Measurements from ENCODE around the gene SLC48A1.

DNA sequence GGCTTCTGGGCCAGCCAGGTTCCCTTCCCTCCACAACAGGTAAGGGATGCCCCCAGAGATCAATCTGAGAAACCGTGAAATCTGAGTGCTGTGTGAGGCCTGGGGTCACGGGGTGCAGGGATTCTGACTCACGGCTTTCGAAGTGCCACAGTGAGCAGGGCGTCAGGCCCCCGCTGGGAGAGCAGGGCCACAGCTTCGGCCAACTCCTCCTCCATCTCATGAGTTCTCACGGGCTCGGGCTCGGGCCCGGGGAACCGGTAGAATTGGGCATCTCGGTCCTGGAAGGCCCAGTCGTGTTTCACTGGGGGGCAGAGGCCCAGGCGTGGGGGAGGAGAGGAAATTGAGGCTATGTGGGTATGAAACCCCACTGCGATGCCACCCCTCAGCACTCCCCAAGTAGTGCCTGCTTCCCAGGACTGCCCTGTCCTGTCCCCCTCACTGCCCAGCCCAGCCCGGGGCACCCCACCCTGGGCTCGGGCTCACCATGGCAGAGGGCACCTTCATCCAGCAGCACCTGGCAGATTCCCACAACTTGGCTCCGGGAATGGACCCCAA, 22.0 kb upstream of the SLC48A1 start:
- TF ChIP-seq, protein P1, sequence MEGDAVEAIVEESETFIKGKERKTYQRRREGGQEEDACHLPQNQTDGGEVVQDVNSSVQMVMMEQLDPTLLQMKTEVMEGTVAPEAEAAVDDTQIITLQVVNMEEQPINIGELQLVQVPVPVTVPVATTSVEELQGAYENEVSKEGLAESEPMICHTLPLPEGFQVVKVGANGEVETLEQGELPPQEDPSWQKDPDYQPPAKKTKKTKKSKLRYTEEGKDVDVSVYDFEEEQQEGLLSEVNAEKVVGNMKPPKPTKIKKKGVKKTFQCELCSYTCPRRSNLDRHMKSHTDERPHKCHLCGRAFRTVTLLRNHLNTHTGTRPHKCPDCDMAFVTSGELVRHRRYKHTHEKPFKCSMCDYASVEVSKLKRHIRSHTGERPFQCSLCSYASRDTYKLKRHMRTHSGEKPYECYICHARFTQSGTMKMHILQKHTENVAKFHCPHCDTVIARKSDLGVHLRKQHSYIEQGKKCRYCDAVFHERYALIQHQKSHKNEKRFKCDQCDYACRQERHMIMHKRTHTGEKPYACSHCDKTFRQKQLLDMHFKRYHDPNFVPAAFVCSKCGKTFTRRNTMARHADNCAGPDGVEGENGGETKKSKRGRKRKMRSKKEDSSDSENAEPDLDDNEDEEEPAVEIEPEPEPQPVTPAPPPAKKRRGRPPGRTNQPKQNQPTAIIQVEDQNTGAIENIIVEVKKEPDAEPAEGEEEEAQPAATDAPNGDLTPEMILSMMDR (conservative IDR thresholded peaks at IDR 0.05 in 1 of 2, IDR thresholded peaks at IDR 0.05 in 1 of 2; ENCODE audit: low read depth in 1 of 2, low read length in 2 of 2) = no peak
- TF ChIP-seq EZH2 (IDR thresholded peaks at IDR 0.05; ENCODE audit: low read length, missing control alignments) = no peak
